ENCODE data around the gene SMCO2. TPM values are rescaled to one million over a fixed set of nuclear protein-coding genes. Genes with fewer than 3 reads are reported as not detected.

The SMCO2 gene
- total and polyA plus RNA-seq, 5 donors = 0.14 to 0.28 TPM; not detected in 3

Other genes starting within 250 kb of the SMCO2 start
- 100 to 1,000 TPM in 1 of 4 donors, 10 to 100 TPM in 3; 59.1 to 160 (median 63.7) TPM for gene STK38L, start 202.4 kb upstream of the SMCO2 start, total RNA-seq
- 19.5 TPM for gene STK38L, start 202.4 kb upstream of the SMCO2 start, polyA plus RNA-seq
- gene BMAL2, start 113.9 kb upstream of the SMCO2 start, total RNA-seq = 1 to 10 TPM in 3 of 4 donors, under 1 TPM in 1; 0.85 to 2.9 (median 2.3) TPM
- 0.36 TPM for gene BMAL2, start 113.9 kb upstream of the SMCO2 start, polyA plus RNA-seq
- 100 to 1,000 TPM in 2 of 4 donors, 10 to 100 TPM in 2; 72.4 to 176 (median 94.8) TPM for gene PPFIBP1, start 77.5 kb downstream of the SMCO2 start, total RNA-seq
- gene PPFIBP1, start 77.5 kb downstream of the SMCO2 start, polyA plus RNA-seq = 26.4 TPM
- gene REP15, start 249.7 kb downstream of the SMCO2 start, total RNA-seq = 1 to 10 TPM; 1.3 to 3.6 (median 2.0) TPM
- gene REP15, start 249.7 kb downstream of the SMCO2 start, polyA plus RNA-seq = 2.6 TPM

Data from right cardiac atrium (tissue), 5 donors.